Left ventricle myocardium inferior (tissue), 1 donor: ENCODE data around the gene GPR84. TPM values are rescaled to one million over a fixed set of nuclear protein-coding genes. Genes with fewer than 3 reads are reported as not detected.

Source experiments
- DNase-seq: peaks from one replicate; pipeline ENCODE4 v3.0.0-alpha.2; 2020
- H3K27ac ChIP-seq: fragments of 200-600 bp; replicated peaks from 2 replicates; pipeline ENCODE4 v1.8.0; 2021
- H3K27me3 ChIP-seq: fragments of 200-600 bp; 2 replicates; pipeline ENCODE4 v1.8.0; 2021; ENCODE audit warnings: low read depth
- H3K36me3 ChIP-seq: fragments of 200-600 bp; 2 replicates; pipeline ENCODE4 v1.8.0; 2021
- H3K4me1 ChIP-seq: fragments of 200-600 bp; 2 replicates; pipeline ENCODE4 v1.8.0; 2021
- H3K4me3 ChIP-seq: fragments of 200-600 bp; 2 replicates; pipeline ENCODE4 v1.8.0; 2021; ENCODE audit warnings: mild to moderate bottlenecking, moderate library complexity
- H3K9me3 ChIP-seq: fragments of 200-600 bp; replicated peaks from 2 replicates; pipeline ENCODE4 v1.8.0; 2021
- CTCF ChIP-seq: fragments of 200-600 bp; IDR thresholded peaks from 2 replicates; pipeline ENCODE4 v1.8.0; 2021; ENCODE audit warnings: antibody characterized with exemption, mild to moderate bottlenecking, borderline replicate concordance
- intact Hi-C: fragments of 100-400 bp; cut with micrococcal nuclease; formaldehyde crosslinking; loops from one replicate; pipeline ENCODE4 v1.11.0; 2022
- total RNA-seq: library from RNA; stranded (reverse); fragmentation: NEBNext Ultra II Directional; extraction: Animal tissue kit (Norgen Biotek cat#: 25700); gene quantifications from one replicate; pipeline ENCODE4 v1.2.1, GENCODE V29; 2021
- donor health status: DM: no; HTN: yes; CAD: no; lungs with severe emphysema.

GPR84 gene
- total RNA-seq, 1 donor from 2014 or later, result not detected

- Histone ChIP-seq H3K27ac (no peak overlapping the region), H3K4me1 (peaks cover 22% of the 10 kb centered on the region), H3K36me3 (no peaks in the 10 kb centered on the region), H3K4me3 (no peak overlapping the region), H3K27me3 (no peaks in the 10 kb centered on the region), H3K9me3 (no peaks in the 10 kb centered on the region)
- no peak for DNase-seq
- TF ChIP-seq CTCF, result no peak
- intact Hi-C loops, result no loop called here
Observed at GRCh38 chr12:54387114-54387467, 22.8 kb upstream of the GPR84 start.

GRCh38 chr12:54386403-54387113 lies 22.3 kb upstream of the GPR84 start:
- H3K9me3 ChIP-seq, result no peaks in the 10 kb centered on the region
- H3K4me3 ChIP-seq, result no peak overlapping the region
- DNase-seq, result no peak
- H3K27ac ChIP-seq, result peak overlapping the region; percentile 5
- H3K4me1 ChIP-seq, result peaks cover 17% of the 10 kb centered on the region
- H3K36me3 ChIP-seq, result no peaks in the 10 kb centered on the region
- H3K27me3 ChIP-seq, result no peaks in the 10 kb centered on the region
- no peak for TF ChIP-seq CTCF
- intact Hi-C loops, result no loop called here

- peak; percentile 32 for DNase-seq
- intact Hi-C loops, result no loop called here
- Histone ChIP-seq H3K27me3 (no peaks in the 10 kb centered on the region), H3K4me3 (peak overlapping the region; percentile 30), H3K4me1 (peaks cover 10% of the 10 kb centered on the region), H3K9me3 (no peaks in the 10 kb centered on the region), H3K27ac (peak overlapping the region; percentile 50), H3K36me3 (no peaks in the 10 kb centered on the region)
- TF ChIP-seq CTCF, result no peak
Observed at GRCh38 chr12:54385251-54385914, 21.1 kb upstream of the GPR84 start.

- DNase-seq, result peak; percentile 33
- peak within 1 kb of the TSS; percentile 50 for H3K27ac ChIP-seq
- no peaks in the 10 kb centered on the region for H3K9me3 ChIP-seq
- H3K36me3 ChIP-seq, result no peaks in the 10 kb centered on the region
- no peaks in the 10 kb centered on the region for H3K27me3 ChIP-seq
- TF ChIP-seq CTCF, result no peak
- peaks cover 10% of the 10 kb centered on the region for H3K4me1 ChIP-seq
- H3K4me3 ChIP-seq, result peak within 1 kb of the TSS; percentile 30
- intact Hi-C loops, result no loop called here
Observed at GRCh38 chr12:54384591-54385041, 20.3 kb upstream of the GPR84 start, which contains the start of gene ZNF385A. TSS of gene ZNF385A (minus strand) at chr12:54384733. CDS start at chr12:54384514, 219 bp downstream.

GRCh38 chr12:54383041-54383609 lies 18.8 kb upstream of the GPR84 start:
- intact Hi-C loops, result no loop called here
- no peak overlapping the region for H3K4me3 ChIP-seq
- H3K27ac ChIP-seq, result no peak overlapping the region
- H3K4me1 ChIP-seq, result peaks cover 21% of the 10 kb centered on the region
- no peaks in the 10 kb centered on the region for H3K27me3 ChIP-seq
- no peaks in the 10 kb centered on the region for H3K9me3 ChIP-seq
- DNase-seq, result no peak
- TF ChIP-seq CTCF, result no peak
- no peaks in the 10 kb centered on the region for H3K36me3 ChIP-seq
